ENCODE results near the gene FYB1.

GRCh38 chr5:39175273-39175955 is 43.9 kb downstream of the FYB1 start:
- TF ChIP-seq TSHZ2 (CRISPR knock-in tag; IDR thresholded peaks at IDR 0.05) (no peak), TOX (CRISPR knock-in tag; IDR thresholded peaks at IDR 0.05; ENCODE audit: borderline replicate concordance) (no peak), ARNTL (CRISPR knock-in tag; IDR thresholded peaks at IDR 0.05; ENCODE audit: borderline replicate concordance, low read depth) (no peak), RARB (CRISPR knock-in tag; IDR thresholded peaks at IDR 0.05) (no peak), PATZ1 (CRISPR knock-in tag; IDR thresholded peaks at IDR 0.05; ENCODE audit: borderline replicate concordance) (no peak), BACH2 (CRISPR knock-in tag; IDR thresholded peaks at IDR 0.05; ENCODE audit: borderline replicate concordance) (no peak), ZFP3 (CRISPR knock-in tag; IDR thresholded peaks at IDR 0.05) (no peak), ZC3H10 (CRISPR knock-in tag; IDR thresholded peaks at IDR 0.05) (no peak), ESRRG (CRISPR knock-in tag; IDR thresholded peaks at IDR 0.05) (no peak), ZNF565 (CRISPR knock-in tag; conservative IDR thresholded peaks at IDR 0.05; ENCODE audit: low read depth) (no peak)
- TF ChIP-seq, protein P1, sequence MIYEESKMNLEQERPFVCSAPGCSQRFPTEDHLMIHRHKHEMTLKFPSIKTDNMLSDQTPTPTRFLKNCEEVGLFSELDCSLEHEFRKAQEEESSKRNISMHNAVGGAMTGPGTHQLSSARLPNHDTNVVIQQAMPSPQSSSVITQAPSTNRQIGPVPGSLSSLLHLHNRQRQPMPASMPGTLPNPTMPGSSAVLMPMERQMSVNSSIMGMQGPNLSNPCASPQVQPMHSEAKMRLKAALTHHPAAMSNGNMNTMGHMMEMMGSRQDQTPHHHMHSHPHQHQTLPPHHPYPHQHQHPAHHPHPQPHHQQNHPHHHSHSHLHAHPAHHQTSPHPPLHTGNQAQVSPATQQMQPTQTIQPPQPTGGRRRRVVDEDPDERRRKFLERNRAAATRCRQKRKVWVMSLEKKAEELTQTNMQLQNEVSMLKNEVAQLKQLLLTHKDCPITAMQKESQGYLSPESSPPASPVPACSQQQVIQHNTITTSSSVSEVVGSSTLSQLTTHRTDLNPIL (CRISPR knock-in tag; IDR thresholded peaks at IDR 0.05; ENCODE audit: low read depth) = no peak
- TF ChIP-seq, protein P2, sequence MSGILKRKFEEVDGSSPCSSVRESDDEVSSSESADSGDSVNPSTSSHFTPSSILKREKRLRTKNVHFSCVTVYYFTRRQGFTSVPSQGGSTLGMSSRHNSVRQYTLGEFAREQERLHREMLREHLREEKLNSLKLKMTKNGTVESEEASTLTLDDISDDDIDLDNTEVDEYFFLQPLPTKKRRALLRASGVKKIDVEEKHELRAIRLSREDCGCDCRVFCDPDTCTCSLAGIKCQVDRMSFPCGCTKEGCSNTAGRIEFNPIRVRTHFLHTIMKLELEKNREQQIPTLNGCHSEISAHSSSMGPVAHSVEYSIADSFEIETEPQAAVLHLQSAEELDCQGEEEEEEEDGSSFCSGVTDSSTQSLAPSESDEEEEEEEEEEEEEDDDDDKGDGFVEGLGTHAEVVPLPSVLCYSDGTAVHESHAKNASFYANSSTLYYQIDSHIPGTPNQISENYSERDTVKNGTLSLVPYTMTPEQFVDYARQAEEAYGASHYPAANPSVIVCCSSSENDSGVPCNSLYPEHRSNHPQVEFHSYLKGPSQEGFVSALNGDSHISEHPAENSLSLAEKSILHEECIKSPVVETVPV (CRISPR knock-in tag; IDR thresholded peaks at IDR 0.05) = no peak
